ENCODE results near the gene EPN2. TPM values are rescaled to one million over a fixed set of nuclear protein-coding genes. Genes with fewer than 3 reads are reported as not detected.

EPN2 gene
- total RNA-seq, 4 donors from 2014 or later = 26.0 to 45.9 (median 34.6) TPM

DNA sequence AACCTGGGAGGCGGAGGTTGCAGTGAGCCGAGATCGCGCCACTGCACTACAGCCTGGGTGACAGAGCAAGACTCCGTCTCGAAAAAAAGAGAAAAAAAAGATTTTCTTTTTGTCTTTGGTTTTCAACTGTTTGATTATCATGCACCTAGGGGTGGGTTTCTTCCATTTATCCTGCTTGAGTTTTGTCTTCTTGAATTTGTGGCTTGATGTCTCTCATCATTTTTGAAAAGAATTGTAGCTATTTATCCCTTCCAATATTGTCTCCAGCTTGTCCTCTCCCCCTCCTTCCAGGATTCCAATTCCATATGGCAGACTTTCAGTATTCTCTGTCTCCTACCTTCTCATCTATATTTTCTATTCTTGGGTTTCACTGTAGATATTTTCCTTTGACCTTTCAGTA is 117.6 kb downstream of the EPN2 start:
- DNase-seq (ENCODE audit: low spot score) (no peak), ATAC-seq (ENCODE audit: low FRiP score) (no peak)
- TF ChIP-seq, protein P1, sequence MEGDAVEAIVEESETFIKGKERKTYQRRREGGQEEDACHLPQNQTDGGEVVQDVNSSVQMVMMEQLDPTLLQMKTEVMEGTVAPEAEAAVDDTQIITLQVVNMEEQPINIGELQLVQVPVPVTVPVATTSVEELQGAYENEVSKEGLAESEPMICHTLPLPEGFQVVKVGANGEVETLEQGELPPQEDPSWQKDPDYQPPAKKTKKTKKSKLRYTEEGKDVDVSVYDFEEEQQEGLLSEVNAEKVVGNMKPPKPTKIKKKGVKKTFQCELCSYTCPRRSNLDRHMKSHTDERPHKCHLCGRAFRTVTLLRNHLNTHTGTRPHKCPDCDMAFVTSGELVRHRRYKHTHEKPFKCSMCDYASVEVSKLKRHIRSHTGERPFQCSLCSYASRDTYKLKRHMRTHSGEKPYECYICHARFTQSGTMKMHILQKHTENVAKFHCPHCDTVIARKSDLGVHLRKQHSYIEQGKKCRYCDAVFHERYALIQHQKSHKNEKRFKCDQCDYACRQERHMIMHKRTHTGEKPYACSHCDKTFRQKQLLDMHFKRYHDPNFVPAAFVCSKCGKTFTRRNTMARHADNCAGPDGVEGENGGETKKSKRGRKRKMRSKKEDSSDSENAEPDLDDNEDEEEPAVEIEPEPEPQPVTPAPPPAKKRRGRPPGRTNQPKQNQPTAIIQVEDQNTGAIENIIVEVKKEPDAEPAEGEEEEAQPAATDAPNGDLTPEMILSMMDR (IDR thresholded peaks at IDR 0.05) = no peak

DNA sequence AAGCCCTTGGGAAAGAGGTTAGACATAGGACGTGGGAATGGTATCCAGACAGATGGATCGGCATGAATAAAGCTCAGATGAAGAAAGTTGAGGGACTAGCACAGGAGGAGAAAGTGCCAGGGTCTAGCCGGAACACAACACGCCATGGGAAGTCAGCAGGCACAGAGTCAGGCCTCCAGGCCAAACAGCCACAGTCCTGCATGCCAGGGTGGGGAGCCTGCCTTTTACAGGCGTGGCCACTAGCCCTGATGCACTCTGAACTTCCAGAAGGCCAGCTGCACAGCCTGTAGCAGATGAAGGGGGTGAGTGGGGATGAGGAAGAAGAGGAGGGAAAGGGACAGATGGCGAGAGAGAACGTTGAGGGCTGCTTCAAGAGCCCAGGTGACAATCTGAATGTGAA is 120.2 kb downstream of the EPN2 start:
- no peak for DNase-seq (ENCODE audit: low spot score)
- ATAC-seq (ENCODE audit: low FRiP score) = no peak
- TF ChIP-seq, protein P1 (IDR thresholded peaks at IDR 0.05) = no peak

DNA sequence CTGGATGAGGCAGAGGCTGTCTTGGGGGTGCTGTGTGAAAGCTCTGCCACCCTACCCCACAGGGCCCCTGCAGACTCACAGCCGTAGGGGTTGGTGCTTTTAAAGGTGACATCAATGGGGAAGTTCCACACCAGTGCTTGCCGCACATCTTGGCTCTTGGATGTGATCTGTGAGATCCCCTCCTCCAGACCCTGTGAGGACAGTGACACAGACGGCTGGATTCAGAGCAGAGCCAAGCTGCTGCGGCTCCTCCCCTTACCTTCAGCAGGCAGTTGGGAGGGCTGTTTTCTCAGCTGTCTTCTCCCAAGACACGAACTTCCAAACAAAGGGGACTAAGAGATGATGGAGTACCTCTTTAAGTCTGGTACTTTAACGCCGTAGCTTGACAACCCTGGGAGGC is 120.6 kb downstream of the EPN2 start:
- DNase-seq (ENCODE audit: low spot score) (no peak), ATAC-seq (ENCODE audit: low FRiP score) (no peak)
- TF ChIP-seq, protein P1 (IDR thresholded peaks at IDR 0.05) = no peak

DNA sequence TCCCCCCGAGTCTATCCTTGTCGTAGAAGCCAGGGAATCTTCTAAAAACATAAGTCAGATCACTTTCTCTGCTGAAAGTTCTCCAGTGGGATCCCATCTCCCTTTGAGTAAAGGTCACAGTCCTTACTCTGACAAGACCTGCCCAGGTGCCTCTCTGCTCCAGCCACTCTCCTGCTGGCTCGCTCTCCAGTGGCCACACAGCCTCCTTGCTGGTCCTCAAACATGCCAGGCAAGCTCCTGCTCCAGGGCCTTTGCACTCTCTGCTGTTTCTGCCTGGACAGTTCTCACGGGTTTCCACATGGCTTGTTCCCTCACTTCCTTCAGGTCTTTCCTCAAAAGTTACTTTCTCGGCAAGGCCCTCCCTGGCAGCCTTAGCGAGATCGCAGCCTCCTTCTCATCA is 122.0 kb downstream of the EPN2 start:
- TF ChIP-seq, protein P1 (IDR thresholded peaks at IDR 0.05) = no peak
- DNase-seq (ENCODE audit: low spot score) = no peak
- no peak for ATAC-seq (ENCODE audit: low FRiP score)

DNA sequence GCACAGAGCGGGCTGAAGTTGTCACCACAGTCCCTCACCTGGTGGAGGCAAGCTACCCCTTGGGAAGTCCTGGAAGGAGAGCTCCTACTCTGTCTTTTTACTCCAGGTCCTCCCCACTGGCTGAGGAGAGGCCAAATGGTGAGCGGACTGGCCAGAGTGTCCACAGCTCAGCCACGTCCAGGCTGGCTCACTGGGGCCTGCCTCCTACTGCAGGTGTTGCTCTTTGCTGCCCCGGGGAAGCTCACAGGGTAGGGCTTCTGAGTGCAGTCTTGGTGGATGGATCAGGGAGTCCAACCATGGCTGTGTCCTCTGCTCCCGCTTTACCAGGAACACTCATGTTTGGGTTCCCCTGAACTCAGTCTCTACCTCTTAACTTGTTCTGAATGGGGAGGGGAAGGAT is 122.7 kb downstream of the EPN2 start:
- TF ChIP-seq, protein P1 (IDR thresholded peaks at IDR 0.05) = no peak
- ATAC-seq (ENCODE audit: low FRiP score) (no peak), DNase-seq (ENCODE audit: low spot score) (no peak)

DNA sequence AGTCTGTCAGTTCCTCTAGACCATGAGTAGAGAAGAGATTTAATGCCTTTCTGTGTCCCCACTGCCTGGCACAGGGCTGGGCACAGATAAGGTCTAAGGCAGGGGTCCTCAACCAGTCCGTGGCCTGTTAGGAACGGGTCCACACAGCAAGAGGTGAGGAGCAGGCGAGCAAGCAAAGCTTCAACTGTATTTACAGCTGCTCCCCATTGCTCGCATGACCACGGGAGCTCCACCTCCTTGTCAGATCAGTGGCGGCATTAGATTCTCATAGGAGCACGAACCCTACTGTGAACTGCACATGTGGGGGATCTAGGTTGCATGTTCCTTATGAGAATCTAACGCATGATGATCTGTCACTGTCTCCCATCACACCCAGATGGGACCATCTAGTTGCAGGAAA is 123.6 kb downstream of the EPN2 start:
- ATAC-seq (ENCODE audit: low FRiP score) (no peak), DNase-seq (ENCODE audit: low spot score) (no peak)
- TF ChIP-seq, protein P1 (IDR thresholded peaks at IDR 0.05) = no peak

DNA sequence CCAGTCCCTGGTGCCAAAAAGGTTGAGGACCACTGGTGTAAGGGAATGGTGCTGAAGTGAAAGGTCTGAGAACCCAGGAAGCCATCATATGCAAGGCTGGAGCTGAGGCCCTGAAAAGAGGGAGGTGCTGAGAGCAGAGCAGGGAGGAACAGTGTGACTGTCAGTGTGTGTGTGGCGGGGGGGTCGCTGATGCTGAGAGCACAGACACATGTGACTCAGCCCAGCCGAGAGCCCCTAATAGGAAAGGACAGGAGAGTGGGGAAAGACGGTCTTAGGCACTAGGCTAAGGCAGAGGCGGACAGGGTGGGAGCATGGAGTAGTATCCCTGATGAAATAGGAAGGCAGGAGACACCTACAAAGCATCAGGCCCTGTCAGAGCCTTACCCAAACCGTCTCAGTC is 124.2 kb downstream of the EPN2 start:
- DNase-seq (ENCODE audit: low spot score) (no peak), ATAC-seq (ENCODE audit: low FRiP score) (no peak)
- TF ChIP-seq, protein P1 (IDR thresholded peaks at IDR 0.05) = no peak
